Measurements from ENCODE around the gene TMC4. TPM values are rescaled to one million over a fixed set of nuclear protein-coding genes. Genes with fewer than 3 reads are reported as not detected.
A peak's percentile ranks its signal among the peaks of the same experiment; 100 is the strongest.

TMC4 gene
- total and polyA plus RNA-seq, 2 experiments from 2014 or later = 0.74 to 3.4 TPM

GRCh38 chr19:54168174-54168917, 4.6 kb downstream of the TMC4 start:
- H3K27ac ChIP-seq = no peak overlapping the region
- TF ChIP-seq, protein P1, sequence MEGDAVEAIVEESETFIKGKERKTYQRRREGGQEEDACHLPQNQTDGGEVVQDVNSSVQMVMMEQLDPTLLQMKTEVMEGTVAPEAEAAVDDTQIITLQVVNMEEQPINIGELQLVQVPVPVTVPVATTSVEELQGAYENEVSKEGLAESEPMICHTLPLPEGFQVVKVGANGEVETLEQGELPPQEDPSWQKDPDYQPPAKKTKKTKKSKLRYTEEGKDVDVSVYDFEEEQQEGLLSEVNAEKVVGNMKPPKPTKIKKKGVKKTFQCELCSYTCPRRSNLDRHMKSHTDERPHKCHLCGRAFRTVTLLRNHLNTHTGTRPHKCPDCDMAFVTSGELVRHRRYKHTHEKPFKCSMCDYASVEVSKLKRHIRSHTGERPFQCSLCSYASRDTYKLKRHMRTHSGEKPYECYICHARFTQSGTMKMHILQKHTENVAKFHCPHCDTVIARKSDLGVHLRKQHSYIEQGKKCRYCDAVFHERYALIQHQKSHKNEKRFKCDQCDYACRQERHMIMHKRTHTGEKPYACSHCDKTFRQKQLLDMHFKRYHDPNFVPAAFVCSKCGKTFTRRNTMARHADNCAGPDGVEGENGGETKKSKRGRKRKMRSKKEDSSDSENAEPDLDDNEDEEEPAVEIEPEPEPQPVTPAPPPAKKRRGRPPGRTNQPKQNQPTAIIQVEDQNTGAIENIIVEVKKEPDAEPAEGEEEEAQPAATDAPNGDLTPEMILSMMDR (IDR thresholded peaks at IDR 0.05; ENCODE audit: low read depth, low read length) = peak; percentile 84
- no peaks in the 10 kb centered on the region for H3K27me3 ChIP-seq
- no peaks in the 10 kb centered on the region for H3K9me3 ChIP-seq (ENCODE audit: low read depth)
- peaks cover 3% of the 10 kb centered on the region for H3K4me1 ChIP-seq (ENCODE audit: low read depth)
- peak; percentile 91 to 93 for DNase-seq (ENCODE audit: low read depth in 1 of 2, low spot score in 1 of 2)
- no peaks in the 10 kb centered on the region for H3K36me3 ChIP-seq
- H3K4me3 ChIP-seq = no peak overlapping the region

GRCh38 chr19:54165222-54165621, 7.7 kb downstream of the TMC4 start:
- Histone ChIP-seq H3K27ac (no peak overlapping the region), H3K4me1 (ENCODE audit: low read depth) (peaks cover 5% of the 10 kb centered on the region), H3K36me3 (no peaks in the 10 kb centered on the region), H3K9me3 (ENCODE audit: low read depth) (no peaks in the 10 kb centered on the region), H3K27me3 (no peaks in the 10 kb centered on the region), H3K4me3 (no peak overlapping the region)
- TF ChIP-seq, protein P1 (IDR thresholded peaks at IDR 0.05; ENCODE audit: low read depth, low read length) = no peak
- no peak for DNase-seq (ENCODE audit: low read depth in 1 of 2, low spot score in 1 of 2)

DNA sequence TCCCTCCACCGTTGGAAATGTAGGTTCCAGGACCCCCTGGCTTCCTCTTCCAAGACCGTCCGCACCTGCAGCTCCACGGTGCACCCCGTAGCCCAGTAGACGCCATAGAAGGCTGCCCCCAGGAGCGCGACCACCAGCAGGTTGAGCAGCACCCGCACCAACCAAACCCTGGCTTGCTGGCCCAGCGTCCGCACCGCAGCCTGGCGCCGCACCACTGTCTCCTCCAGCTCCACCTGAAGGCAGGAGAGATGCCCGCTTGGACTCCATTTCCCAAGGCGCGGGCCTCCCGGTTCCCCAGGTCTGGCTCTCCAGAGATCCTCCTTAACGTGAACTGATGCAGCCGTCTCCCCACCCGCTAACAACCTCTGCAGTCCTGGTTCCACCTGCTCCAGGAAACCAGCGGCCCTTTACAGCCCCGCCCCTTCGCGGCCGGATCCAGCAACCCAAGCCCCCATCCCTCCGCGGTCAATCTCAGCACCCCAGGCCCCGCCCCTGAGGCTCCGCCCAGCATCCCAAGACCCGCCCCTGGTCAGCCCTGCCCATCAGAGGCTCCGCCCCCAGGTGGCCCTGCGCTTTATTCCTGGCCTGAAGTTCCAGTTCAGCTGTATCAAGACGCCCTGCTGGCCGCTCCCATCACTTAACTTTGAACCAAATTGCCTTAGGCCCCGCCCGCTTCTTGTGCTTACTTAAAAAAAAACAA, 8.4 kb downstream of the TMC4 start:
- no peaks in the 10 kb centered on the region for H3K27me3 ChIP-seq
- TF ChIP-seq, protein P1 (IDR thresholded peaks at IDR 0.05; ENCODE audit: low read depth, low read length) = no peak

DNA sequence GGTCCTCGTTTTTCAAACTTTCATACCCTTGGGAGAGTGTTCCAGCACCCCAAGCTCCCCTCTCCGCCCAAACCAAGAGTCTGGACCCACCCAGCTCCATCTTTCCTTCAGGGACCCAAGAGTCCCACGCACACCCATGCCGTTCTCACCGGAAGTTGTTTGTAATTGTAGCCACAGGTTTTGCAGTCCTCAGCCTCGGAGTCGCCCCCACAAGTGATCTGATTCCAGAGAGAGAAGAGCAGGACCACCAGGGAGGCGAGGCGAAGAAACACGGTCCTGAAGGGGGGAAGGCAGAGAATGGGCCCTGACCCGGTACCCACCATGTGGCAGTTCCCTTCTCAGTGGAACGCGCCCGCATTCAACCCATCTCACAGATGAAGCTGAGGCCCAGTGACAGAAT, 10.1 kb downstream of the TMC4 start:
- H3K9me3 ChIP-seq (ENCODE audit: low read depth) = no peaks in the 10 kb centered on the region
- no peak for DNase-seq (ENCODE audit: low read depth in 1 of 2, low spot score in 1 of 2)
- peaks cover 10% of the 10 kb centered on the region for H3K4me1 ChIP-seq (ENCODE audit: low read depth)
- TF ChIP-seq, protein P1 (IDR thresholded peaks at IDR 0.05; ENCODE audit: low read depth, low read length) = no peak
- no peak overlapping the region for H3K27ac ChIP-seq
- H3K36me3 ChIP-seq = no peaks in the 10 kb centered on the region
- no peak overlapping the region for H3K4me3 ChIP-seq
- H3K27me3 ChIP-seq = no peaks in the 10 kb centered on the region

More for the DNA sequence above, 8.4 kb downstream of the TMC4 start:
- Histone ChIP-seq H3K27ac (no peak overlapping the region), H3K9me3 (ENCODE audit: low read depth) (no peaks in the 10 kb centered on the region), H3K4me1 (ENCODE audit: low read depth) (peaks cover 5% of the 10 kb centered on the region), H3K36me3 (no peaks in the 10 kb centered on the region), H3K4me3 (no peak overlapping the region)
- DNase-seq (ENCODE audit: low read depth in 1 of 2, low spot score in 1 of 2) = peak; percentile 59 to 70

DNA sequence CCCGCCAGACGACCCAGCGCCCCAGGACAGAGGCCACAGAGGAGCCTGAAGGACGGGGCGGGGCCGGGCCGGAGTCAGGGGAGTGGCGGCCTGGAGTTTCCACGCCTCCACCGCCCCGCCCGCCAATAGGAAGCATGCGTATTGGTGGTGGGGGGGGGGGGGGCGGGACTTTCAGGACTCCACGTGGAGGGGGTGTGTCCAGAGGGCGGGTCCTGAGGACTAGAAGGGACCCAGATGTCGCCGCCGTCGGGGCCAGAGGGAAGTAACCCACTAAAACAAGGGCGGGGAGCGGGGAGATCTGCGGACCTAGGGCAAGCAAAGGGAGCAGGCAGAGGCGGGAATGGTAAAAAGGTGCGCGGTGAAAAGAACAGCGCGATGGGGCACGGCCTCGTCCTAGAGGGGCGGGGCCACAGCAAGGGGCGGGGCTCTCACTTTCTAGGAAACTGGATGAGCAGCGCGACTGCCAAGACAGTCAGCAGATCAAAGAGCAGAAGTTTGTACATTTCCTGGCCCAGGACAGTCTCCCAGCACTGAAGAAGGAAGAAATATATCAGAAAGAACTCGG, 10.6 kb downstream of the TMC4 start:
- H3K4me1 ChIP-seq (ENCODE audit: low read depth) = peaks cover 10% of the 10 kb centered on the region
- H3K9me3 ChIP-seq (ENCODE audit: low read depth) = no peaks in the 10 kb centered on the region
- peaks cover 2% of the 10 kb centered on the region for H3K36me3 ChIP-seq
- no peak overlapping the region for H3K27ac ChIP-seq
- TF ChIP-seq, protein P1 (IDR thresholded peaks at IDR 0.05; ENCODE audit: low read depth, low read length) = no peak
- peak overlapping the region; percentile 31 for H3K4me3 ChIP-seq
- peak; percentile 73 to 93 for DNase-seq (ENCODE audit: low read depth in 1 of 2, low spot score in 1 of 2)
- no peaks in the 10 kb centered on the region for H3K27me3 ChIP-seq
